ENCODE measurements around the gene SLC12A2. TPM values are rescaled to one million over a fixed set of nuclear protein-coding genes. Genes with fewer than 3 reads are reported as not detected.

SLC12A2 gene
- total RNA-seq, 1 donor from 2014 or later: 31.3 TPM

DNA sequence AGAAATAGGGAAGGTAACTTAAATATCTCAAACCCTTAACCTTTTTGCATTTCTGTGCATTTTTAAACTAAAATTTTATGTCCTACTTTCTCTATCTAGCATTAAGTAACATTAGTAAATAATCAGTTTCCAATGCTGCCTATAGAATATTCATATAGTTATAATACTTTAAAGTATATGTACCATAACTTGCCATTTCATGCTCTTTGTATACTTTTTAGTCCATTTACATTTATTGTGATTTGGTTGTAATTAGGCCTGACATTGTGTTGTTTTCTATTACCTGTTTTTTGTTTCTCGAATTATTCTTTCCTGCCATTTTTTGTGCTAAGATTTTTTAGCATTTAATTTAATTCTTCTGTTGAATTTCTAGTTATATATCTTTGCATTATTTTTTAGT, 13.7 kb downstream of the SLC12A2 start:
- DNase-seq (ENCODE audit: low read depth, low spot score): no peak
- Mint-ChIP-seq H3K27ac (ENCODE audit: unreplicated experiment) (no peak overlapping the region), H3K36me3 (ENCODE audit: low read depth) (peaks cover 42% of the 10 kb centered on the region), H3K27me3 (ENCODE audit: low read depth) (no peaks in the 10 kb centered on the region), H3K9me3 (peaks cover 13% of the 10 kb centered on the region), H3K4me3 (no peak overlapping the region), H3K4me1 (peaks cover 8% of the 10 kb centered on the region)
- TF ChIP-seq, protein P1, sequence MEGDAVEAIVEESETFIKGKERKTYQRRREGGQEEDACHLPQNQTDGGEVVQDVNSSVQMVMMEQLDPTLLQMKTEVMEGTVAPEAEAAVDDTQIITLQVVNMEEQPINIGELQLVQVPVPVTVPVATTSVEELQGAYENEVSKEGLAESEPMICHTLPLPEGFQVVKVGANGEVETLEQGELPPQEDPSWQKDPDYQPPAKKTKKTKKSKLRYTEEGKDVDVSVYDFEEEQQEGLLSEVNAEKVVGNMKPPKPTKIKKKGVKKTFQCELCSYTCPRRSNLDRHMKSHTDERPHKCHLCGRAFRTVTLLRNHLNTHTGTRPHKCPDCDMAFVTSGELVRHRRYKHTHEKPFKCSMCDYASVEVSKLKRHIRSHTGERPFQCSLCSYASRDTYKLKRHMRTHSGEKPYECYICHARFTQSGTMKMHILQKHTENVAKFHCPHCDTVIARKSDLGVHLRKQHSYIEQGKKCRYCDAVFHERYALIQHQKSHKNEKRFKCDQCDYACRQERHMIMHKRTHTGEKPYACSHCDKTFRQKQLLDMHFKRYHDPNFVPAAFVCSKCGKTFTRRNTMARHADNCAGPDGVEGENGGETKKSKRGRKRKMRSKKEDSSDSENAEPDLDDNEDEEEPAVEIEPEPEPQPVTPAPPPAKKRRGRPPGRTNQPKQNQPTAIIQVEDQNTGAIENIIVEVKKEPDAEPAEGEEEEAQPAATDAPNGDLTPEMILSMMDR (conservative IDR thresholded peaks at IDR 0.05): no peak

DNA sequence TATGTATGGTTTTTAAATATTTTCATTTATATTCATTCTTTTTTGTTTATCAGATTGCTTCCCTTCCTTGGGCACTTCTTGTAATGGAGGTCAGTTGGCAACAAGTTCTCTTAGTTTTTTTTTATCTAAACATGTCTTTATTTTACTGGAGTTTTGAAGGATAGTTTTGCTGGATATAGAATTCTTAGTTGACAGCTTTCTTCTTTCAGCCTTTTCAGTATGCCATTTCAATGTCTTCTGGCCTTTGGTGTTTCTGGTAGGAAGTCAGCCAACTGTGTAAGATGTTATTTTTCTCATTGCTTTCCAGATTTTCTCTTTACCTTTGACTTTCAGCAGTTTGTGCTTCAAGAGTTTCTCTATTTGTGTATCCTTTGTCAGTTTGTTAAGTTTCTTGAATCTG, 14.2 kb downstream of the SLC12A2 start:
- no peak for DNase-seq (ENCODE audit: low read depth, low spot score)

DNA sequence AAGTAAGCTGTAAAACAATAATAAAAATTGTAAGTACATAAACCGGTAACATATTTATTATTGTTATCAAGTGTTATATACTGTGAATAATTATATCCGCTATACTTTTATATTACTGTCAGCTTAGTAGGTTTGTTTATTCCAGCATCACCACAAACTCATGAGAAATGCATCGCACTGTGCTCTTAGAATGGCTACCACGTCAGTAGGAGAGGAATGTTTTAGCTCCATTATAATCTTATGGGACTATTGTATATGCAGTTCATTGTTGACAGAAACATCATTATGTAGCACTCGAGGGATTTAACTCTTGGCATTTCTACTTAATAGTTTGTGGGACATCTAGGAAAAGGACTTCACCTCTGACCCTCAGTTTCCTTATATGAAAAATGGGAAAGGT, 16.4 kb downstream of the SLC12A2 start:
- TF ChIP-seq, protein P1 (conservative IDR thresholded peaks at IDR 0.05): no peak
- DNase-seq (ENCODE audit: low read depth, low spot score): no peak
- no peak overlapping the region for H3K4me3 Mint-ChIP-seq
- peaks cover 11% of the 10 kb centered on the region for H3K9me3 Mint-ChIP-seq
- H3K4me1 Mint-ChIP-seq: peaks cover 4% of the 10 kb centered on the region
- H3K27me3 Mint-ChIP-seq (ENCODE audit: low read depth): no peaks in the 10 kb centered on the region
- no peak overlapping the region for H3K27ac Mint-ChIP-seq (ENCODE audit: unreplicated experiment)
- peaks cover 33% of the 10 kb centered on the region for H3K36me3 Mint-ChIP-seq (ENCODE audit: low read depth)

More for the DNA sequence above, 14.2 kb downstream of the SLC12A2 start:
- peaks cover 8% of the 10 kb centered on the region for H3K4me1 Mint-ChIP-seq
- no peak overlapping the region for H3K4me3 Mint-ChIP-seq
- peaks cover 13% of the 10 kb centered on the region for H3K9me3 Mint-ChIP-seq
- H3K36me3 Mint-ChIP-seq (ENCODE audit: low read depth): peaks cover 42% of the 10 kb centered on the region
- no peak overlapping the region for H3K27ac Mint-ChIP-seq (ENCODE audit: unreplicated experiment)
- no peaks in the 10 kb centered on the region for H3K27me3 Mint-ChIP-seq (ENCODE audit: low read depth)
- TF ChIP-seq, protein P1 (conservative IDR thresholded peaks at IDR 0.05): no peak

DNA sequence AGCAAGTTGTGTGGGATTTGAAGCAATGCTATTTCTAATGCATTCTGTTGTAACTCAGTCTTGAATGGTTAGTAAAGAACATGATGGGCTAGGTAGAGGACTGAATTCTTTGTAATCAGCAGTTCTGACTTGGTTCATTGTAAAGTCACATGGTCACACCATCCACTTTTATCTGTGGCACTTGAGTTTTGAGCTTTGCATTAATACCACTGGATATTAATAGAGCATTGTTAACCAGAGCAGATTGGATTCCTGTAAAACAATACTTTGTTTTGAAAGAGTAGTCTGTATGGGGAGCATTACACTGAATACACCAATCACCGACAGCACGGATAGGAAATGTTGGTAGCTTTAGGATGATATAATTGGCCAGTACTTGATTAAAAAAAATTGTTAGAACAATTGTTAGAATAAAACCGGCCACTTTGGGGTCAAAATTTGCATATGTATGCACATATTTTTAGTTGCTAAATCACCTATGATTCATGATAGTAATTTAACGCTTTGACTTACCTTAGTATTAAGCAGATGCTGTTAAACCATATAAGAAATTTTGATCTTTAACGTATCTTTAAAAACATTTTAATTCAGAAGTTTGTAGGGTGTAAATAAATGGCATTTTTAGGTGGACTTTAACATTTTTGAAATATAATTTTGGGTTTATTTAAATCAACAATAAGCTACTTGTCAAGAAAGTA, 17.4 kb downstream of the SLC12A2 start:
- Mint-ChIP-seq H3K36me3 (ENCODE audit: low read depth) (peaks cover 31% of the 10 kb centered on the region), H3K9me3 (peaks cover 10% of the 10 kb centered on the region), H3K27ac (ENCODE audit: unreplicated experiment) (no peak overlapping the region), H3K4me1 (peaks cover 4% of the 10 kb centered on the region), H3K4me3 (no peak overlapping the region), H3K27me3 (ENCODE audit: low read depth) (no peaks in the 10 kb centered on the region)
- TF ChIP-seq, protein P1 (conservative IDR thresholded peaks at IDR 0.05): no peak
- no peak for DNase-seq (ENCODE audit: low read depth, low spot score)

DNA sequence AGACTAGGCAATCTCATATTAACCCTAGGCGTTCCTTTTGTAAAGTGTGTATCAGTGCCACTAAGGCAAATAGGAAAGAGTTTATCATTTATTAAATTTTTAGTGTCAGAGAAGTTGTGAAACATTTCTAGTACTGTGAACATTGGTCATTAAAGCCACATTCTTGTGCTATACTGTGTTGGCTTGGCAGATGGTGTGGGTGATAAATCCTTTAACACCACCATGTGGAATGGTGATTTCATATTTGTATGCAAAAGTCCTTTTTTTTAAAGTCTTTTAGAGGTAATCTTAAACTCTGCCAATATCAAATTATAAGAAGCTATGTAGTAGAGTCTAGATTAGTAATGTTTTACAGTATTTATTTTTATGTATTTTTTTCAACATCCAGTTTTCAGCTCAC, 18.1 kb downstream of the SLC12A2 start:
- Mint-ChIP-seq H3K27me3 (ENCODE audit: low read depth) (no peaks in the 10 kb centered on the region), H3K4me3 (no peak overlapping the region), H3K9me3 (peaks cover 8% of the 10 kb centered on the region)

More for the DNA sequence above, 18.1 kb downstream of the SLC12A2 start:
- no peak overlapping the region for H3K27ac Mint-ChIP-seq (ENCODE audit: unreplicated experiment)
- TF ChIP-seq, protein P1 (conservative IDR thresholded peaks at IDR 0.05): no peak
- peaks cover 4% of the 10 kb centered on the region for H3K4me1 Mint-ChIP-seq
- DNase-seq (ENCODE audit: low read depth, low spot score): no peak
- peaks cover 28% of the 10 kb centered on the region for H3K36me3 Mint-ChIP-seq (ENCODE audit: low read depth)

Measured in neural crest cell (in vitro differentiated cells).